NCI-H2029 (cell line): ENCODE results near the gene MVB12B.

ENCODE experiments used
- DNase-seq: peaks from one replicate; lab custom pipeline; 2025; lab: John Stamatoyannopoulos, UW

MVB12B gene

DNA sequence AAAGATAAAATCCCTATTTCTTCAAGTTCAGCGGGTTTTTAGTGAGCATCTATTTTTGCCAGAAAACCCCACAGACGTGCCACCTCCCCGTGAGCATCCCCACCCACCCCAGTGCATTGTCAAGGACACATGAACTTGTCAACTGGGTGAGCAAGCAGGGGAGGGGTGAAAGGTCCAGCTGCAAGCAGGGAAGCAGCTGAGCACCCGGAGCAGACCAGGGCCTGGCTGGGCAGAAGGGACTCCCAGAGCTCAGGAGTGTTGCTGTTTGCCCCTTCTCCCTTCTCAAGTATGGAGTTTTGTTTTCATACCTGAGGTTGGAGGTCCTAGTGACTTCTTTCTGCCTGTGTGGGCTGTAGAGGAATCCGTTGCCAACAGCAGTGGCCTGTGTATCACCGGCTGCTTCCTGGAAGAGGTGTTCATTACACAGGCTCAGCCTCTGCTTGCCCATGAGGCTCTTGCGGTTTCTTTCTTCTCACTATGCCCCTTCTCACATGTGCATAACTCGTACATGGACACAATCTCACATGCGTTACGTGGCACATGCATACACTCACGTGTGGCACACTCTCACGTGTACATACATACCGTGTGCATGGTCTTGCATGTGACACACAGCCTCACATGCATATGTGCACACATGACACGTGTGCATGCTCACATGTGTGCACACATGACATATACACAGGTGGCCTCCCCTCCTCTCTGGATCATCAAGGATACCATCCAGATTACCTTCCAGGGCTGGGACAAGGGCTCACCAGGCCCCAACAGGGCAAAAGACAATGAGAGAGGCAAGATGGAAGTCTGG lies 126.7 kb downstream of the MVB12B start:
- DNase-seq: no peak

- DNase-seq: no peak
Measured at GRCh38 chr9:126454215-126454614, 127.6 kb downstream of the MVB12B start.

DNA sequence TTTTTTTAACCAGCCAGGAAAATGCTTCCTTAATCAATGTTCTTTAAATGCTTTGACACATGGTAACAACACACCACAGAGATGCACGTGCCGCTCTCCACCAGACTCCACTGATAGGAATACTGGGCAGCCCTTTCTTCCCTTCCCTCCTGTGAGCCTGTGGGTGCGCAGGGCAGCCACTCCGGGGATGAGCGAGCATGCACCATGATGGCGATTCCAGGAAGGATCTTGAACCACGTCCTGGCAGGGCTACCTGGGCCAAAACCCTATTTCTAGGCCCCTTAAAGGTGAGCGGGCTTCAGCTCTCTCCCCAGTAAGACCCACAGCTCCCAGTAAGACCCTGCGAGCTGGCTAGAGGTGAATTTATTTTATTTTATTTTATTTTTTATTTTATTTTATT lies 128.2 kb downstream of the MVB12B start:
- no peak for DNase-seq

- DNase-seq: no peak
Measured at GRCh38 chr9:126456441-126457174, 130.0 kb downstream of the MVB12B start.

GRCh38 chr9:126457175-126457547 lies 130.5 kb downstream of the MVB12B start:
- no peak for DNase-seq

DNA sequence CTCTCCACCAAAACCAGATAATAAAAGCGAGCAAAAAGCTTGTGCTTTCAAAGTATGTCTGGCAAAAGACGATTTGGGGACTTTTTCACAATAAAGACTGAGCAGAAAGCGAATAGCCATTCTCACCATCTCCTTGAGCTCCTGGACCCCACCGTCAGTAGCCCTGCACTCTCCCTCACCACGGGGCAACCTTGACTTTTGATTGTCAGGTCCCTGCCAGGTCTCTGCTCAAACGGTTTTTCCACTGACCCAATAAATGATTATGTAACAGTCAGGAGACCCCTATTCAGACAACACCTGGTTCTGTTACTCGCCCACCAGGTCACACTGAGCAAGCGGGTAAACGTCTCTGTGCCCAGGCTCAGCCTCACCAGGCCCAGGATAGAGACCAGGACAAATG lies 131.3 kb downstream of the MVB12B start:
- no peak for DNase-seq

DNA sequence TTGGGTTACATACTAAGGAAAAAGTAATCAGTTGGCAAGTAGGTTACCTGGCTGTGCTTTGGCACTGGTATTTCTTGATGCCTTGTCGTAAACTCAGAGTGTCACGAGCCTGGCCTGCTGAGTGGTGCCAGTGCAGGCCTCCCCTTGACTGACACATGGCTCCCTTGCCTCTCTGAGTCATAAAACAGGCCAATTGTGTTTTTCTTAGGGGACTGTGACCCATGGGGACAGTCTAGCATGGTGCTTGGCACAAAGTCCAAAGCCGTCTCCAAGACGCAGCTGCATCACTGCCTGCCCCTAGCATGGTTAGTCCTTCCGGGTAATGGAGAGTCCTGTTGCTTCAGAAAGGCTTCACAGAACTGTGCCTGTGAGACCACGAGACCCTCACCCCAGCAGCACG lies 132.5 kb downstream of the MVB12B start:
- no peak for DNase-seq

- DNase-seq: no peak
Measured at GRCh38 chr9:126459546-126459945, 132.9 kb downstream of the MVB12B start.

DNA sequence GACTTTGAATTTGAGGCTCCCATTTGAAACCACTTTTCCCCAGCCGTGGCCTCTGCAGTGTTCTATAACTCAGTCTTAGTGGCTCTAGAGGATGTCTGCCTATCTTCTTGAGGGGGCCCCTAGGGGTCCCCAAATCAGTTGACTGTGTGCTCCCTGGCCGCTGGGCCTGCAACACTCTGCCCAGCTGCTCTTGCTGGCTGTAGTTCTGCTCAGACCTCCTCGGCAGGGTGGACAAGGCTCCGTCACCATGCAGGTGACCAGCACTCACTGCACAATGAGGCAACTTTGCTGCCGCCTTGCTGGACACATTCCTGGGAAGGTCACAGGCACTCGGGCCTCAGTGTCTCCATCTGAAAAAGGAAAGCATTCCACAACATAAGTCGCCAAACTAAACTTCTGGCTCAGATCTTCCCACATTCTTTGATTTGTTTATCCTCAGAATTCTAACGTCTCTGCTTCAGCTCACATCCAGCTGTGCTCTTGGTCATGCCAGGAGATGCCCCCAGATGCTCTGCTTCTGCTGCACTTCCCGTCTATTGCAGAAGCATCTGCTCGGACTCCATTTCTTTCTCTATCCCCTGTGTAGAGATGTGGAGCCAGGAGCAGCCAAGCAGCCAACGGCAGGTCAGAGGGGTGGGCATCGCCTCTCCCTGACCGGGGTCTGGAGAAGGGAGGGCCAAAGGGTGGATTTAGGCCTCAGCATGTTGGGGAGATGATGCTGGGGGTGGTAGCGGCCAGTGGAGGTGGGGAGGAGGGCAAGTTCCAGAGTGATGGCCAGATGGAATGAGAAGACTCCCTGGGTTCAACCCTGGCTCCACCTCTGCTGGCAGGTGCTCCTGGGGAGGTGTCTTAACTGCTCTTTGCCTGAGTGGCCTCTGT lies 133.6 kb downstream of the MVB12B start:
- DNase-seq: no peak

DNA sequence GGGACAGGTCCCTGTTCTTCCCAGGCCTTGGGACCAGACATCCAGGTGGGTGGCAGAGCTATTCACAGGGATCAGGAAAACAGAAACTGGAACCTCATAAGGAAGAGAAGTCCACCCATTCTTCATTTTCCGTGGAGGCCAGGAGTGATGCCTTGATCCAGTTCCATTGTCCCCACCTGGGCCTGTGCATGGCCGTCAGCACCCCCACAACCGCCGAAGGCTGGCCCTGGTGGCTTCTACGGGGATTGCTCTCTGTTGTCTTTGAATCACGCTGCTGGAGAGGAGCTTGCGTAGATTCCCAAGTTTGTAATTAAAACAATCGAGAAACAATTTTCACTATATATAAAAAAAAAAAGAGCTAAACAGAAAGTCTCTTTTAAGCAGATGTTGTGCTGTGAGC lies 134.4 kb downstream of the MVB12B start:
- no peak for DNase-seq

DNA sequence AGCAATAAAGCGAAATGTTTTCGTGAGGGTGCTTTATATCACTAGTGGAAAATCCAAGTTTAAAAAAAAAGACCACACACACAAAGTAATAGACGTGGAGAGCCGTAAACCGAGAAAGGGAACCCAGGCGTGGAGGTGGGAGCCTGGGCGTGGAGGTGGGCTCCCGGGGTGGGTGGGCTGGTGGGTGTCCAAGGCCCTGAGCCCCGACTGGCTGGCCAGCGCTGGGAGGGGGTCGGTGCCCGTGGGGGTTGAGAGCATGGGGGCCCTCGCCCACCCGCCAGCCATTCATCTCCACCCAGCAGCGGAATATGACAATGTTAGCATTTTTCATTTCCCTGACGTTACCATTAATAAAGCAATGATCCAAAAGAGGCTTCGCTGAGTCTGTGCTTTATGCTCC lies 135.0 kb downstream of the MVB12B start:
- no peak for DNase-seq

GRCh38 chr9:126462617-126463016 lies 136.0 kb downstream of the MVB12B start:
- DNase-seq: no peak

GRCh38 chr9:126463426-126463825 lies 136.8 kb downstream of the MVB12B start:
- no peak for DNase-seq

GRCh38 chr9:126464694-126465441 lies 138.2 kb downstream of the MVB12B start:
- no peak for DNase-seq

DNA sequence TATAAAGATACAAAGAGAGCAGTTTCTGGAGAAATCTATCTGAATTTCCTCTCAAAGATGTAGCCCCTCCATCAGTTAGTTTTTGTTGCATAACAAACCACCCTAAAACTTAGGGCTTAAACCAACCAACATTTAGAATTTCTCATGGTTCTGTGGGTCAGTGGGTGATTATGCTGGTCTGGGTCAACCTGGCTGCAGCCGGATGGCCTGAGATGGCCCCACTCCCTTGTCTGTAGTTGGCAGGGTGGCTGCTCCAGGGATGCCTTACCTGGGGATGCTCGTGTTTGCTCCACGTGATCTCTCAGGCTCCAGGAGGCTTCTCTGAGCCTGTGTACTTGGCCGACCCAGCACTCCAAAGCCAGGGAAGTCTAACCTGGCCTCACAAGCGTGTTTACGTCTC lies 139.3 kb downstream of the MVB12B start:
- DNase-seq: no peak

DNA sequence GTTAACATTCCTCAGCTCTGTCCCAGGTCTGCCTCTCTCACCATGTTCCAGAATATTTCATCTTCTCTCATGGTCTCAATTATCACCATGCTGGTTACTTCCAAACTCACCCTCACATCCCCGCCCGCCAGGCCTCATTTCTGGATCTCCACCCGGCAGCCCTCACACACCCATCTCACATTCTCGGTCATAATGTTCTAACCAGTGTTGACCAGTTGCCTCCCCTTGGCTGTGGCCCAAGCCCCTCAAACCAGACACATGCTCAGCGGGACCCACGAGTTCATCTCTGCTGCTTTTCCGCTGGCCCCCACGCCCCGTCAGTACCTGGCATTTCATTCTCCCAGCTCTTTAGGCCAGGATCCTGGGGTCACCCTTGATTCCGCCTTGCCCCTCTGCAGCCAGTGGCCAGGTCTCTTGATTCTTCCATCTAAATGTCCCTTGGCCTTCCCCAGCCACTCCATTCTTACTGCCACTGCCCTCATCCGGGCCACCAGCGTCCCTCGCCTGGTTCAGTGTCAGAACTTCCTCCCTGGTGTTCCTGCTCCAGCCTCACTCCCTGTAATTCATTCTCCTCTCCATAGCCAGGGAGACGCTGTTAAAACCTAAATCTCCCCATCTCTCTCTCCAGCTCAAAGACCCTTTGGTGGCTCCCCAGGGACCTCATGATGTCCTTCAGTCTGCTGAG lies 141.7 kb downstream of the MVB12B start:
- DNase-seq: no peak

DNA sequence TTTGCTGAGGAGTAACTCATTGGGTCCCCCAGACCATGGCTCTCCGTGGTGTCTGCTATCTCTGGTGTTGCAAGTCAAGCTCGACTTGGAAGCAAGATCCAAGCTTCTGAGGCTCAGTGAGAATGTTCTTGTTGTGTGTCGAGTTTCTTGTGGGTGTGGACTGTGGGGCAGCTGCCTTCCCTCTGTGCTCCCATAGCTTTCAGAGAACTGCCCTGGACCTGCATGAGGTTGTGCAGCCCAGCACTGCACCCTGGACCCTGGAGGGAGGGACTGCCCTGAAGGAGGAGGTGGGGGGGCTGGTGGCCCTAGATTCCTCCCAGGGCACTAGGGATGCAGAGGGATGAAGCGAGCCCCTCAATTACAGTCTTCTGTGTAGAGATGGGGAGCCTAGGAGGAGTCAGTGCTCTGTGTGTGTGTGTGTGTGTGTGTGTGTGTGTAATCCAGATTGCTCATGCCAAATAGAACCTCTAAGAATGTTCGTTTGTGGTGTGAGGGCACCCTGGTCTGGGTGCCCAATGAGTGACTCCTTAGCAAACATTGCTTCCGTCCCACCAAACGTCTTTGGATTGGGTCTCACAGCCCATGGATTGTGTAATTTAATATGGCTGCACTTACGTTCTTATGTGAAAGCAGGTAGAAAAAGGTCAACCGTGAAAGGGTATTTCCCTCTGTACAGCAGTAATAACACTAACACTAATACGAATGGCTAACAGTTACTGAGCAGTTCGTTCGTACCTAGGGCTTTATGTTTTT lies 143.8 kb downstream of the MVB12B start:
- no peak for DNase-seq

- no peak for DNase-seq
Measured at GRCh38 chr9:126471084-126471624, 144.5 kb downstream of the MVB12B start.

GRCh38 chr9:126472198-126472947 lies 145.7 kb downstream of the MVB12B start:
- DNase-seq: no peak

GRCh38 chr9:126472948-126473298 lies 146.3 kb downstream of the MVB12B start:
- DNase-seq: no peak
